OCI-LY3 (cell line): ENCODE results near the gene ACSS1.

Experiments used
- H2AFZ ChIP-seq: fragments of 200-600, 300-600 bp; shearing (Covaris generic); 2 replicates; pipeline ENCODE4 v1.6.0; 2014; ENCODE audit warnings: antibody characterized with exemption, low read depth, low read length
- H3K27ac ChIP-seq: fragments of 200-600, 300-600 bp; sonication (generic); 2 replicates; pipeline ENCODE4 v1.5.1; 2014; ENCODE audit warnings: mild to moderate bottlenecking, low read length, moderate library complexity, mixed read lengths
- H3K27me3 ChIP-seq: fragments of 200-600, 300-600 bp; sonication (generic); 2 replicates; pipeline ENCODE4 v1.6.1; 2014; ENCODE audit warnings: low read depth, low read length, mixed read lengths
- H3K36me3 ChIP-seq: fragments of 200-600, 300-600 bp; sonication (generic); replicated peaks from 2 replicates; pipeline ENCODE3; 2014; ENCODE audit warnings: low read depth, low read length, mixed read lengths
- H3K4me1 ChIP-seq: fragments of 300-600, 200-600 bp; sonication (generic); 2 replicates; pipeline ENCODE4 v1.6.1; 2014; ENCODE audit warnings: low read length, mixed read lengths
- H3K4me2 ChIP-seq: fragments of 200-600, 300-600 bp; sonication (generic); 2 replicates; pipeline ENCODE4 v1.6.1; 2014; ENCODE audit warnings: low read length, mixed read lengths
- H3K4me3 ChIP-seq: fragments of 300-600, 200-600 bp; sonication (generic); 2 replicates; pipeline ENCODE4 v1.5.1; 2014; ENCODE audit warnings: antibody characterized with exemption, mild to moderate bottlenecking, low read length, moderate library complexity
- H3K79me2 ChIP-seq: fragments of 300-600, 200-600 bp; shearing (Covaris generic); 2 replicates; pipeline ENCODE4 v1.6.1; 2014; ENCODE audit warnings: mild to moderate bottlenecking, low read length, mixed read lengths
- H3K9ac ChIP-seq: fragments of 300-600, 200-600 bp; shearing (Covaris generic); 2 replicates; pipeline ENCODE4 v1.6.0; 2014; ENCODE audit warnings: mild to moderate bottlenecking, low read length, moderate library complexity
- H3K9me3 ChIP-seq: fragments of 200-600, 300-600 bp; shearing (Covaris generic); 2 replicates; pipeline ENCODE4 v1.6.1; 2014; ENCODE audit warnings: low read length, mixed read lengths; ENCODE audit not compliant: insufficient read depth
- H4K20me1 ChIP-seq: fragments of 200-600, 300-600 bp; sonication (generic); 2 replicates; pipeline ENCODE4 v1.6.1; 2016; ENCODE audit warnings: low read length, mixed read lengths; ENCODE audit not compliant: insufficient read depth
- EZH2phosphoT487 ChIP-seq: fragments of 200-600 bp; shearing (Covaris generic); IDR thresholded peaks from 2 replicates; pipeline ENCODE4 v1.6.1; 2018; ENCODE audit warnings: antibody characterized with exemption, mixed run types, low read depth
- TF ChIP-seq, protein P1 (sequence below): fragments of 200-600, 300-600 bp; sonication (generic); IDR thresholded peaks from 2 replicates; pipeline ENCODE4 v1.5.1; 2014; ENCODE audit warnings: antibody characterized with exemption, low read length, low read depth

ACSS1 gene

DNA sequence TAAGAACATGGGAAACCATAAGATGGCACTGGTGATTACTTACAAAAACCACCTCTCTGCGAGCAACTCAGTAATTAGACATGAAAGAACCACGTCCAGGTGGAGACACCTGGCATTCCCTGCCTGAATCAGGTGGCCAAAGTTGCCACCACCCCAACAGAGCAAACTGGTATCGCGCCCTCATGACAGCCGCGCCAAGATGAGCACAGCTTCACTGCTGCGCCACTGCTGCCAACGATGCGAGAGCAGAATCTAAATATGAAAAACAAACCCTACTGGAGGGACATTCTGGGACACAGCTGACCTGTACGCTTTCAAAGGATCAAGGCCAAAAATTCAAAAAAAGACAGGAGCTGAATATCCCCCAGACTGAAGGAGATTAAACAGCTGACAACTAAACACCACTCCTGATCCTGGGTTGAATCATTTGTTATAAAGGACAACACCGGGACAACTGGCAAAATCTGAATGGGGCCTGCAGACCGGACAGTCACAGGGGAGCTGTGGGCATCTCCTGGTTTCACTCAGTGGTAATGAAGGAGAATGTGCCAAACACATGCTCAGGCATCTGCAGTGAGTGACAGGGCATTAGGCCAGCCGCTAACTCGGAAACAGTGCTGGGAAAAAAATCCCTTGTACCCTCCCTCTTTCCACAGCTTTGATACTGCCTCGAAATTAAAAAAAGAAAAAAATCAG, 91.5 kb downstream of the ACSS1 start:
- TF ChIP-seq EZH2phosphoT487: no peak
- TF ChIP-seq, protein P1, sequence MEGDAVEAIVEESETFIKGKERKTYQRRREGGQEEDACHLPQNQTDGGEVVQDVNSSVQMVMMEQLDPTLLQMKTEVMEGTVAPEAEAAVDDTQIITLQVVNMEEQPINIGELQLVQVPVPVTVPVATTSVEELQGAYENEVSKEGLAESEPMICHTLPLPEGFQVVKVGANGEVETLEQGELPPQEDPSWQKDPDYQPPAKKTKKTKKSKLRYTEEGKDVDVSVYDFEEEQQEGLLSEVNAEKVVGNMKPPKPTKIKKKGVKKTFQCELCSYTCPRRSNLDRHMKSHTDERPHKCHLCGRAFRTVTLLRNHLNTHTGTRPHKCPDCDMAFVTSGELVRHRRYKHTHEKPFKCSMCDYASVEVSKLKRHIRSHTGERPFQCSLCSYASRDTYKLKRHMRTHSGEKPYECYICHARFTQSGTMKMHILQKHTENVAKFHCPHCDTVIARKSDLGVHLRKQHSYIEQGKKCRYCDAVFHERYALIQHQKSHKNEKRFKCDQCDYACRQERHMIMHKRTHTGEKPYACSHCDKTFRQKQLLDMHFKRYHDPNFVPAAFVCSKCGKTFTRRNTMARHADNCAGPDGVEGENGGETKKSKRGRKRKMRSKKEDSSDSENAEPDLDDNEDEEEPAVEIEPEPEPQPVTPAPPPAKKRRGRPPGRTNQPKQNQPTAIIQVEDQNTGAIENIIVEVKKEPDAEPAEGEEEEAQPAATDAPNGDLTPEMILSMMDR: no peak
- Histone ChIP-seq H3K4me3 (no peak overlapping the region), H3K27ac (no peak overlapping the region), H3K4me1 (peaks cover 37% of the 10 kb centered on the region), H3K4me2 (no peak overlapping the region), H3K36me3 (peaks cover 46% of the 10 kb centered on the region), H3K9me3 (no peaks in the 10 kb centered on the region), H3K27me3 (no peaks in the 10 kb centered on the region), H4K20me1 (no peaks in the 10 kb centered on the region; the same call in 1 of the 2 replicates), H3K79me2 (no peaks in the 10 kb centered on the region), H2AFZ (no peak overlapping the region), H3K9ac (no peak overlapping the region)

- H4K20me1 ChIP-seq: no peaks in the 10 kb centered on the region; the same call in 1 of the 2 replicates
- no peak overlapping the region for H2AFZ ChIP-seq
- H3K4me1 ChIP-seq: peaks cover 26% of the 10 kb centered on the region
- no peaks in the 10 kb centered on the region for H3K79me2 ChIP-seq
- no peak overlapping the region for H3K4me2 ChIP-seq
- TF ChIP-seq, protein P1: no peak
- TF ChIP-seq EZH2phosphoT487: no peak
- H3K36me3 ChIP-seq: peaks cover 48% of the 10 kb centered on the region
- H3K27me3 ChIP-seq: no peaks in the 10 kb centered on the region
- no peak overlapping the region for H3K9ac ChIP-seq
- no peak overlapping the region for H3K4me3 ChIP-seq
- no peak overlapping the region for H3K27ac ChIP-seq
- no peaks in the 10 kb centered on the region for H3K9me3 ChIP-seq
Measured at GRCh38 chr20:24965065-24965919, 92.6 kb downstream of the ACSS1 start.

DNA sequence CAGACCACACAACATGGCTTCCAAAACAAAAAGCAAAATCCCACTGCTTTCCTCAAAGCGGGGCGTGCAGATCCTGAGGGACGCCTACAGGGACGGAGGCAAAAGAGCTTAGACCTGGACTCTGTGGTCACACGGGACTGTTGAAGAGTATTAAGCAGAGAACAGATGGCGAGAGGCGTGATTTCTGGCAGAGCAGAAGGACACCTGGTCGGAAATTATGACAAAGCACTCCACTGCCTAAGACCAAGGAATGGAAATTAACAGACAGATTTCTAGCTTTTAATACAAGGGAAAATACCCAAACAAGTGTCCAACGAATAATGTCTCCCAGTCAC, 93.5 kb downstream of the ACSS1 start:
- Histone ChIP-seq H3K4me1 (peaks cover 17% of the 10 kb centered on the region), H3K9ac (no peak overlapping the region), H3K36me3 (peaks cover 43% of the 10 kb centered on the region), H3K9me3 (no peaks in the 10 kb centered on the region), H3K4me2 (no peak overlapping the region), H3K79me2 (no peaks in the 10 kb centered on the region), H2AFZ (no peak overlapping the region), H3K4me3 (no peak overlapping the region), H4K20me1 (no peaks in the 10 kb centered on the region; the same call in 1 of the 2 replicates), H3K27ac (no peak overlapping the region), H3K27me3 (no peaks in the 10 kb centered on the region)
- TF ChIP-seq EZH2phosphoT487: no peak
- TF ChIP-seq, protein P1: no peak
